ENCODE results near the gene MYO1F.
"Not testable (repeated sequence)": the region's sequence is repeated elsewhere in the genome, so short reads cannot be mapped to it uniquely, and the experiment has no call there.

Gene MYO1F

DNA sequence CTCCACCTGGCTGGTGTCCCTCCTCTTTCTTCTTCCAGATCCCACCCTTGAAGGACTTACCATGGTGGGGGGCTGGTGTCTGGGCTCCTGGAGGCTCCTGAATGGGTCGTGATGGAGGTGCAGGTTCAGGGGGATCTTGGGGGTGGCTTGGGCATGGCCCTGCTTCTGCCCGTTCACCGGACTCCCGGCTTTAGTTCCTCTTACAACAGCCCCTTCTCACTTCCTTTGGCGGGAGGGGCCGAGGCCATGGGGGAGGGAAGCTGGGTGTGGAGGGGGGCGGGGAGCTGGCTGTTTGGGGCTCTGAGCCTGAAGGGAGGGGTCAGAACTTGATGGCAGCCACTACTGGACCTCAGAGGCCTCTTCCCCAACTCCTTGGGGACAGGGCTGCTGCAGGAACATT, at the start of gene MYO1F:
TSS of gene MYO1F (minus strand) at position 196 of the 400 bp plus-strand sequence. CDS start at position 63, 133 bp downstream.
- no peak for DNase-seq

DNA sequence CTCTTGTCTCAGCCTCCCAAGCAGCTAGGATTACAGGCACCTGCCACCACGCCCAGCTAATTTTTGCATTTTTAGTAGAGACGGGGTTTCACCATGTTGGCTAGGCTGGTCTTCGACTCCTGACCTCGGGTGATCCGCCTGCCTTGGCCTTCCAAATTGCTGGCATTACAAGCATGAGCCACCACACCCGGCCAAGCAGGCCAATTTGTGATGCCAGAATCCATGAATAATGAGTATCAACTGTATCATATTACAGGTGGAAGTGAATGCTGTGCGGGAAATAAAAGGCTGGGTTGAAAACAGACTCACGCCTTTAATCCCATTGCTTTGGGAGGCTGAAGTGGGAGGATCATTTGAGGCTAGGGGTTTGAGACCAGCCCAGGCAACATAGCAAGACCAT, 49.6 kb upstream of the MYO1F start:
- no peak for DNase-seq

DNA sequence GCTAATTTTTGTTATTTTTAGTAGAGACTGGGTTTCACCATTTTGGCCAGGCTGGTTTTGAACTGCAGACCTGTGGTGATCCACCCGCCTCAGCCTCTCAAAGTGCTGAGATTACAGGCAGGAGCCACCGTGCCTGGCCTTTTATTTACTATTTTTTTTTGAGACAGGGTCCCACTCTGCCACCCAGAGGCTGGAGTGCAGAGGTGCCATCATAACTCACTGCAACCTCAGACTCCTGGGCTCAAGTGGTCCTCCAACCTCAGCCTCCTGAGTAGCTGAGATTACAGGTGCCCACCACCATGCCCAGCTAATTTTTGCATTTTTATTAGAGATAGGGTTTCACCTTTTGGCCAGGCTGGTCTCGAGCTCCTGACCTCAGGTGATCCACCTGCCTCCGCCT, 45.6 kb upstream of the MYO1F start:
- not testable (repeated sequence) for DNase-seq

DNA sequence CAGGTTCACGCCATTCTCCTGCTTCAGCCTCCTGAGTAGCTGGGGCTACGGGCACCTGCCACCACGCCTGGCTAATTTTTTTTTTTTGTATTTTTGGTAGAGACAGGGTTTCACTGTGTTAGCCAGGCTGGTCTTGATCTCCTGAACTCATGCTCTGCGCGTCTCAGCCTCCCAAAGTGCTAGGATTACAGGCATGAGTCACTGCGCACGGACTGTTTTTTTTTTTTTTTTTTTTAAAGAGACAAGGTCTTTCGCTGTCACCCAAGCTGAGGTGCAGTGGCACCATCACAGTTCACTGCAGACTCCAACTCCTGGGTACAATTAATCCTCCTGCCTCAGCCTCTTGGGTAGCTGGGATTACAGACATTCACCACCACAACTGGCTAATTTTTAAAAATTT, 41.5 kb upstream of the MYO1F start:
- DNase-seq: no peak

DNA sequence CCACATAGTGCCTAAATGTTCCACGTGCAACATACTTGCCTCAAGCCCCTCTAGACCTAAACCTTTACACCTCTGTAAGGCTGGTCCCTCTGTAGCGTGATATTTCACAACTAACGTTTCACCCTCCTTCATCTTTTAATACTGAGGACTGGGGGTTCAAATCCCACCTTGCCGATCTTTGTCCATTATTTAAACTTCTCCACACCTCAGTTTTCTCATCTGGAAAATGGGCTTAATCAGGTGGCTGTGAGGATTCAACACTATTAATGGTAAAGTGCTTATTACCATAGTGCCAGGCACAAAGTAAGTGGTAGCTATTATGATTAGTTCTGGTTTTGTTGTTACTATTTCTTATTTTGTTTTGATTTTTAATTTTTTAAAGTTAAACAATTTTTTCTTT, 40.7 kb upstream of the MYO1F start:
- no peak for DNase-seq

DNA sequence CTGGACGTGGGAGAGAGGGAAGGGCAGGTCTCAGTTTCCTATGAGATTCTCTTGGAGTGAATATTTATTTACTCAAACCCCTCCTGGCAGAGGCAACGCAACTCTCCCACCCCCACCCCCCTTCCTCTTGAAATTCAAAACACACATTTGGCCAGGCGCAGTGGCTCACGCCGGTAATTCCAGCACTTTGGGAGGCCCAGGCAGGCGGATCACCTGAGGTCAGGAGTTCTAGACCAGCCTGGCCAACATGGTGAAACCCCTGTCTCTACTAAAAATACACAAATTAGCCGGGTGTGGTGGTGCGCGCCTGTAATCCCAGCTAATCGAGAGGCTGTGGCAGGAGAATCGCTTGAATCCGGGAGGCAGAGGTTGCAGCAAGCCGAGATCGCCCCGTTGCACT, 40.1 kb upstream of the MYO1F start:
- DNase-seq: not testable (repeated sequence)

DNA sequence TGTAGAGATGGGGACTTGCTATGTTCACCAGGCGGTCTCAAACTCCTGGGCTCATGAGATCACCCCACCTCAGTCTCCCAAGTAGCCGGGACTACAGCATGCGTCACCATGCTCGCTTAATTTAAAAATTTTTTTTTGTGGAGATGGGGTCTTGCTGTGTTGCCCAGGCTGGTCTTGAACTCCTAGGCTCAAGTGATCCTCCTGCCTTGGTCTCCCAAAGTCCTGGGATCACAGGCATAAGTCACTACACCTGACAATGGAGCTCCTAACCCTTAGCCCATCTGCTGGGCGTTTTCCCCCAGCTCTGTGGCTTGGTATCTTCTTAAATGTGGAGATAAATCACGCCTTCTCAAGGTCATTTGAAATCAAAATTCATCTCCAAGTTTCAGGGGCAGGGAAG, 39.6 kb upstream of the MYO1F start:
- DNase-seq: no peak

DNA sequence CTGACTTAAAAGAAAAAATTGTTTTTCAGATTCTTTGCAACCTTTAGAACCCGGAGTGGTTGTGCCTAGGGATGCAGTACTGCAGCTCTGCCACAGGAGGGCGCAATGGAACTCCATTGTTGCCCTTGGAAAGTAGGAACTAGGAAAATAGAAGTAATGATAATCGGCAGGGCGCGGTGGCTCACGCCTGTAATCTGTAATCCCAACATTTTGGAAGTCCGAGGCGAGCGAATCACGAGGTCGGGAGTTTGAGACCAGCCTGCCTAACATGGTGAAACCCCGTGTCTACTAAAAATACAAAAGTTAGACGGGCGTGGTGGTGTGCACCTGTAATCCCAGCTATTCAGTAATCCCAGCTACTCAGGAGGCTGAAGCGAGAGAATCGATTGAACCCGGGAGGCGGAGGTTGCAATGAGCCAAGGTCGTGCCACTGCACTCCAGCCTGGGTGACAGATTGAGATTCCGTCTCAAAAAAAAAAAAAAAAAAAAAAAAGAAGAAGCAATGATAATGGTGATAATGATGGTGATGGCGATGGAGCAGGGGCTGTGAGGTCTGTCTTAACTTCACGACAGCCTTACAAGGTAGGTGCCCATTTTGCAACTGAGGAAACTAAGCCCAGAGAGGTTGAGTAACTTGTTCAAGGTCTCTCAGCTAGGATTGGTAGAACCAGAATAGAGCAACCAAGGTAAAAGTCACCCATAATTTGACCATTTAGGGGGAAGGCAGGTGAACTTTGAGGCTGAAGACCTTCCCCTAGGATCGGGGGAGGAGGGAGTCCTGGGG, 38.8 kb upstream of the MYO1F start:
- peak; percentile 64 for DNase-seq

DNA sequence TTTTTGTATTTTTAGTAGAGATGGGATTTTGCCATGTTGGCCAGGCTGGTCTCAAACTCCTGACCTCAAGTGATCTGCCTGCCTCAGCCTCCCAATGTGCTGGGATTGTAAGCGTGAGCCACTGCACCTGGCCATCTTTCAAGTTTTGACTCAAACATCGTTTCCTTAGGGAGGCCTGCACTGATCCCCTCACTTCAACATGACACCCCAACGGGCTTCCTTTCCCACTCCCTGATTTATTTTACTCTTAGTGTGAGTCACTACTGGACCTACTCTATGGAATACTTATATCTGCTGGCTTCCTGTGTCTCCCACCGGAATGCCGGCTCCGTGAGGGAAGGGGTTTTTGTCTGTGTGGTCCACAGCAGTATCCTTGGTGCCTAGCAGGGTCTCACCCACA, 37.8 kb upstream of the MYO1F start:
- no peak for DNase-seq

DNA sequence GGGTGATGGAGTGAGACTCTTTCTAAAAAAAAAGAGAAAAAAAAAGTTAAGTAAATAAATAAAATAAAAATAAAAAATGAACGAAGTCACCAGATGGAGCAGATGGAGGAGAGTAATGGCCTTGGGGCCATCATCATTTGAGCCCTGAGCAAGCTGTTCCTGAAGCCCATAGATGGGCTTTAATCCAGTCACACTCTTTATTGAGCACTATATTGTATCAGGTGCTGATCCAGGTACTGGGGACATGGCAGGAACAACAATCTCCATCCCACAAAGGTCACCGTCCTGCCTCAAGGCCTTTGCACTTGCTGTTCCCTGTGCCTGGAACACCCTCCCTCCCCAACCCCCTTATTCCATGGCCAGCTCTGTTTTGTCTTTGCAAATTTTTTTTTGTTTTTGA, 37.2 kb upstream of the MYO1F start:
- DNase-seq: no peak

DNA sequence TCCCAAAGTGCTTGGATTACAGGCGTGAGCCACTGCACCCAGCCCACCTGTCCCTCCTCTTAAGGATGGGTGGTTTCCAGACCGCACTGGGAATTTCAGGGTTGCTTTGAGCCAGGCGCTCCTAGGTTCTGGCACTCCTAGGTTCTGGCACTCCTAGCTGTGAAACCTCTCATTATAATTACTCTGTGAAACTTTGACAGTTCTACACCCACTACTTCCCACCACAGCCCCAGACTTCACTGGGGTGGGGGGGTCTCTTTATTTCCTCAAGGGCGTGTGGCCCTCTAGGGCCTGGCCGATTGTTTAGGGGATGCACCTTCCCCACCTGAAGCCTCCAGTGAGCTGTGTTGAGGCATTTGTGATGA, 35.5 kb upstream of the MYO1F start:
- no peak for DNase-seq

DNA sequence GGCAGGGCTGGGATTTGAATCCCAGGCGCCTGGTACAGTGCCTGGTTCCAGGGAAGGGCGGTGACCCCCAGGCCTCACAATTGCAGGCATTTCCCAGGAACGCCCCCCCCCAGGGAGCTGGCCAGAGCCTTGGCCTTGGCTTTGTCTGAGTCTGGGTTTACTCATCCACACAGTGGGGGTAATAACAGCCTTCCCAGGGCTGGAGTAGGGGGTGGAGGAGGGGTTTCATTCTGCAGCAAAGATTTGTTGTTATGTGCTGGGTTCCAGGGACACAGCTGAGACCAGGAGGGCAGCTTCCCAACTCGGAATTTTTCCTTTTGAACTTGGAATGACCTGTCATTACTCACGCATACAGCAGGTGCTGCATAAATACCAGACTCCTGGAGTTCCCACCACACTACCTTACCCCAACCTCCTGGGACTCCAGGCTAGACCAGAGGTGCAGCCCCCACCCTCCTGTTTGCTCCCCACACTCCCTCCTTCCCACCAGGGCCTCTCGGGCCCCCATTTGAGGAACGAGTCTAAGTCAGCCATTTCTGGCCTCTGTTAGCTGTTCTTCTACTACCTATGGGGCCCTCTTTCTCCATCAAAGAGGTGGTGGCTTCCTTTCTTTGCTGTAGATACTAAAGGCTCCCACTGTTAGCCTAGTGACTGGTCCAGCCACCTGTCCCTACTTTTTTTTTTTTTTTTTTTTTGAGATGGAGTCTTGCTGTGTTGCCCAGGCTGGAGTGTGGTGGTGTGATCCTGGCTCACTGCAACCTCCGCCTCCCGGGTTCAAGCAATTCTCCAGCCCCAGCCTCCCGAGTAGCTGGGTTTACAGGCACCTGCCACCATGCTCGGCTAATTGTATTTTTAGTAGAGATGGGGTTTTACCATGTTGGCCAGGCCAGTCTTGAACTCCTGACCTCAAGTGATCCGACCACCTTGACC, 34.9 kb upstream of the MYO1F start:
- peak; percentile 83 for DNase-seq

DNA sequence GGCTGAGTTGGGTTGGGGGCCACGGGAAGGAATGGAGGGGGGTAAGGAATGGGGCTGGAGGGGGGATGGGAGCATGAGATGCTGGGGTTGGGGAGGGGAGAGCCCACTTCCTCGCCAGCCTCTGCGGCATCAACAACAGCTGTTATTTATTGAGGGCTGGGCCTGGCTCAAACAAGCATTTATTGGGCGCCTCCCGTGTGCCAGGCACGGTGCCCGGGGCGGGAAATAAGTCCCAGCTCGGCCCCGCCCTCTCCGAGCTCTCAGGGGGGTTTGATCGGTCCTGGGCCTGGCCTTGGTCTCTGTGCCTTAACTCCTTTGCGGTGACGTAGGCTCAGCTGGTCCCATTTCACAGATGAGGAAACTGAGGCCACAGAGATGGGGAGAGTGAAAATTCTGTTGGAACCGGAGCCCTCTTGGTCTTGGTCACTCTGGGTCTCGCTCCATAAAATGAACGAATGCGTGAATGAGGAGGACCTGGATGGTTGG, 34.2 kb upstream of the MYO1F start:
- peak; percentile 48 for DNase-seq

DNA sequence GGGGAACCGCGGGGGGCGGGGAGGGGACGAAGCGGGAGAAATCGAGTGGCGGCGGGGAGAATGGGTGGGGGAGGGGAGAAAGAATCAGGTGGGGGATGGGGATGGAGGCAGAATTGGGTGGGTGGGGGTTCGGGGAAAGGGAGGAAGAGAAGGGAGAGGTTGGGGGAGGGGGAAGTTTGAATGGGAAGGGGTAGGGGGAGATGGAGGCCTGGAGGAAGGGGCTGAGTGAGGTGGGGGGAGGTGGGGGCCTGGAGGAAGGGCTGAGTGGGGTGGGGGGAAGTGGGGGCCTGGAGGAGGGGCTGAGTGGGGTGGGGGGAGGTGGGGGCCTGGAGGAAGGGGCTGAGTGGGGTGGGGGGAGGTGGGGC, 33.7 kb upstream of the MYO1F start:
- DNase-seq: no peak

DNA sequence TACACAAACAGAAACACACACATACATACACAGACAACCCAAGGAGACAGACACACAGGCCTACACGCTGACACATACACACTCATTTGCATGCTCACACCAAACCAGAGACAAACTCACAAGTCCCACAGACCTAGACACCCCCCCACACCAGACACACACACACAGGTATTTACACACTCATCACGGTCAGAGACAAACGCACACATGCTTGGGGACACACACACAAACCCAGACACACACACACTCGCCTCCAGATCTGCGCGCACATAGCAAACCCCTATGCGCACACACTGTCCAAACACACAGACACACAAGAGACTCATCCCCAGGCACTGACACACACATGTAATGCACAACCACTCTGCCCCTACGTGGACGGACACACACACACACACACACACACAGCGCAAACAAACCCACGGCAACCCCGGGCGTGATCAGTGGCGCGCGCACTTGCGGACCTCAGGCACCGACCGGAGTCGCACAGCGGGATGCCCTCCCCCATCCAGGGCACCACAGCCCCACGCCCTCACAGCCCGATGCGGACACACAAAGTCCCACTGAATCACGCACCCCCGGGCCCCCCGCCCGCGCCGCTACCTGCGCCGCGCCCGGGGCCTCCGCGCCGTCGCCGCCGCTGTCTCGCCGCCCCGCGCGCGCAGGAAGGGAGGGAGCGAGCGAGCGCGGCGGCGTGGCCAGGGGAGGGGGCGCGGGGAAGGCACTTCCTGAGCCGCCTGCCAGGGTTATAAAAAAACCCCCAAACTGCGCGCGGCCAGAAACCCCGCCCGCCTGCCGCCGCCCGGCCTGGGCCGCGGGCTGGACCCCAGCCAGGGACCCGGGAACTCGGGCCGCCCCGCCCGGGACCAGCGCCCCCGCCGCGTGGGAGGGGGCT, 33.0 kb upstream of the MYO1F start, which contains the start of gene ADAMTS10:
TSS of gene ADAMTS10 (minus strand) at position 675 of the 895 bp plus-strand sequence. CDS start 5,005 bp downstream, outside the sequence.
- DNase-seq: peak; percentile 74

DNA sequence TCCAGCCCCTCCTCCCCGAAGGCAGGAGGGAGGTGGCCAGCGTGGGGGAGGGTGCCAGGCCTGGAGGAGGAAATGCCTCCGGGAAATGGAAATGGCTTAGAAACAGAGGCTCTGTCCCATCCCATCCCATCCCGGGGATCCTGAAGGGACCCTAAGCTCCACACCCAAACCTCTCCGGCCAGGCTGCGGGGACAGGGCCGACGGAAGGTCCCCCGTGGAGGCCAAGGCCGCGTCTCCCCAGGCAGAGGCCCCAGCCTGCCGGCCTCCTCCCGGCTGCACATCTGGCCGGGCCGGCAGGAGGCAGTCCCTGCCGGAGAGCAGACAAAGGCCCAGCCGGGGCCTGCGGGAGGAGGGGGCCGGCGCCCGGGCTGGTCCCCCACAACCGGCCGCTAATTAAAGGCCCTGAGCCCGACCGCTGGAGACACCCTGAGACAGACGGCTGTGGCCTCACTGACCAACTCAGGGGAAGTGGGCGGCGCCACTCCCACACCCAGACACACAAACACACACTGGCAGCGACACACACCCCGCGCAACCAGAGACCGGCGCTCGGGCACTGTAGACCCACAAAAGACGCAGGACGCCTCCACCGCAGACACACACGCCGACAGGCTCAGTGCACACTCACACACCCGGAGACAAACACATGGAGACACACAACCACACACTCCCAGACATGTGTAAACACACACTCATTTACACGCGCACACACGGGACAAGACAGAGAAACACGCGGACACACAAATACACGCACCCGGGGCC, 32.2 kb upstream of the MYO1F start:
- DNase-seq: peak; percentile 85

DNA sequence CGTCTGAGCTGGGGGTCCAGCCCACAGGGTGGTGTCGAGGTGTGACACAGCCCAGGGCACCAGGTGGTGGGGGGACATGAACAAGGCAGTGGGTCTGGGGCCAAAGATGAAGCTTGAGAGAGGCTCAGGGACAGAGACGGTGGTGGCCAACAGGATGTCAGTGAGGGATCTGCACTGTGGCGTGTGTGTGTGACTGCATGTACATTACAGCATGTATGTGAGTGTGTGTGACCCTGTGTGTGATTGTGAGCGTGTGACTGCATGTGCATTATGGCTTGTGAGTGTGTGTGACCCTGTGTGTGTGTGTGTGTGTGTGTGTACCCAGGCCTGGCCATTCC, 31.7 kb upstream of the MYO1F start:
- DNase-seq: no peak

DNA sequence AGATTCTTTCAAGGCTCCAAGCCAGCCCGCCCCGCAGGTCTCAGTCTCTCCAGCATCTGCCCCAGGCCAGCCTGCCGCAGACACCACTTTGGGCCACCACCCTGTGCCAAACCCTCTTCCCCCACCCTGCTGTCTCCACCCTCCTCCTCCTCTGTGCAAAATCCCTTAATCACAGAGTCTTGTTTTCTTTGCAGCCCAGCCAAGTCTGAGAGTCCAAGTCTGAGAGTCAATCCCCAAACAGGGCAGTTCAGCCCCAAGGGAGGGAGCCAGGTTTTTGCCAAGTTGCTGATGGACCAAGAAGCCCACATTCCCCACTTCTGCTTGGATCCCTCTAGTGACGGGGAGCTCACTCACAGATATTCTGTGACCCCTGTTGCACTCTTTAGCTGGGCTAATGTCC, 30.1 kb upstream of the MYO1F start:
- DNase-seq: peak; percentile 69

DNA sequence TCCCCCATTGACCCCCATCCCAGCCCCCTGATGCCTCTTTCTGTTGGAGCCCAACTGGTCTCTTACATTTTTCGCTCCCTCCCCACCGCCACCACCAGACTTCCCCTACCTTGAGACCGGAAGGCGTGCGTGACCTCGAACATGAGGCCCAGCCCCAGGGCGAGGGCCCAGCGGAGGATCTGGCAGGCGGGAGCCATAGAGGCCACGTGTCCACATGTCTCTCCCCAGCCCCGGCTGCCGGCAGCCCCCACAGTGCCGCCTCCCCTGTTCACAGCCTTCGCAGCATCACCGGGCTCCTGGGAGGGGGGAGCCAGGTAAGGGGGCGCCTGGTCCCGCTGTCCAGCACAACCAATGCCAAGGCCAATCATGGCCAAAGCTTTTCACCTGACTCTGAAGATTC, 28.3 kb upstream of the MYO1F start:
- DNase-seq: no peak

DNA sequence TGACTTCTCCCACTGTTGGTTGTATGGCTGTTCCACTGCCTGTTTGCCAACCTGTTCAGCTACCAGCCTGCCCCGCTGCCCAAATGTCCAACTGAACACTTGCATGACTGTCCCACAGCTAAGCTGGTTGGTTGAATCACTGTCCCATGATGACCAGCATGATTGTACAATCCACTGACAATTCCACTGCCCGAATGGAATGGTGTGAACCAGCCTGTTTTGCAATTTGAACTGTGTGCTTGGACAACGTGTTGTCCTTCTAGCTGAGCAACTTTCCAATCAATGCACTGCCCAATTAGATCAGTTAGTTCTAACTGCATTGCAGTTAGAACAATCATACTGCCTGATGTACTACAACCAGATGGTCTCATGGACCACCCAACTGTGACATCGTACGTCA, 24.6 kb upstream of the MYO1F start:
- DNase-seq: no peak

DNA sequence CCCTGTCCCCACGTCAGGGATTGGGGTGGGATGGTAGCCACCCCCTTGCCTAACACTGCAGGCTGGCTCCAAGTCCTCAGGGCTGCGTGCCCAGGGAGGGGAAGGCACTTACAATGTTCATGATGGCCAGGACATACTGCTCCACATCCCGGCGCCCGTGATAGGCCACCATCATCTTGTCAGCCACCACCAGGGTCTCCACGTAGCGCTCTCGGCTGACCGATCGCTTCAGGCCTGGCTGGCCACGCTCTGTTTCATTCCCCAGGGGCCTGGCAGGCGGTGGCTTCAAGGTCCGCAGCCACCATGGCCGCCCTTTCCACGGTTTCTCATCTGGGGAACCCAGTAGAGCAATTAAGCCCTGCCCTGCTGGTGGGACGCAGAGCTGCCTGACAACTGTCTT, 23.6 kb upstream of the MYO1F start:
- no peak for DNase-seq

DNA sequence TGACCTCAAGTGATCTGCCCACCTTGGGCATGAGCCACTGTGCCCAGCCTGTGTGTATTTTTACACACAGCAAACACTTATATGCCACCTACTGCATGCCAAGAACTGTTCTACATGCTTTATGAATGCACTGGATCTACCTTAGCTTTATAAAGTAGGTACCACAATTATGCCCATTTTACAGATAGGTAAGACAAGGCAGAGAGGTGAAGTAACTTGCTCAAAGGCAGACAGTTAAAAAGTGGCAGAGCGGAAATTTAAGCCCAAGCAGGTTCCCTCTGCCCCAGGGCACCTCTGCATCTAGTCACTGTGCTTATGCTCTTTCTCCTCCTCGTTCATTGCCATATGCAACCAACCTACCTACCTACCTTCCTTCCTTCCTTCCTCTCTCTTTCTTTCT, 22.8 kb upstream of the MYO1F start:
- no peak for DNase-seq

All from femur (tissue), 1 donor.